Renal pelvis (tissue), 4 donors: Measurements from ENCODE around the gene TP53I13. TPM values are rescaled to one million over a fixed set of nuclear protein-coding genes. Genes with fewer than 3 reads are reported as not detected.

Experiments used
- DNase-seq: peaks from one replicate; pipeline ENCODE4 v3.0.0-alpha.2; 2013
- polyA plus RNA-seq, 3 donors: library from polyadenylated mRNA; unstranded; fragments of 120-200 nt; gene quantifications; one replicate each; pipeline ENCODE4 v1.2.1, GENCODE V29; 2013; ENCODE audit not compliant: insufficient read length in 3 of 3

TP53I13 gene
- polyA plus RNA-seq, 3 donors: 35.0 to 47.4 (median 41.8) TPM

GRCh38 chr17:29563816-29564215 is 4.7 kb upstream of the TP53I13 start:
- no peak for DNase-seq

- DNase-seq: no peak
Measured at GRCh38 chr17:29565643-29566472, 2.6 kb upstream of the TP53I13 start.

DNA sequence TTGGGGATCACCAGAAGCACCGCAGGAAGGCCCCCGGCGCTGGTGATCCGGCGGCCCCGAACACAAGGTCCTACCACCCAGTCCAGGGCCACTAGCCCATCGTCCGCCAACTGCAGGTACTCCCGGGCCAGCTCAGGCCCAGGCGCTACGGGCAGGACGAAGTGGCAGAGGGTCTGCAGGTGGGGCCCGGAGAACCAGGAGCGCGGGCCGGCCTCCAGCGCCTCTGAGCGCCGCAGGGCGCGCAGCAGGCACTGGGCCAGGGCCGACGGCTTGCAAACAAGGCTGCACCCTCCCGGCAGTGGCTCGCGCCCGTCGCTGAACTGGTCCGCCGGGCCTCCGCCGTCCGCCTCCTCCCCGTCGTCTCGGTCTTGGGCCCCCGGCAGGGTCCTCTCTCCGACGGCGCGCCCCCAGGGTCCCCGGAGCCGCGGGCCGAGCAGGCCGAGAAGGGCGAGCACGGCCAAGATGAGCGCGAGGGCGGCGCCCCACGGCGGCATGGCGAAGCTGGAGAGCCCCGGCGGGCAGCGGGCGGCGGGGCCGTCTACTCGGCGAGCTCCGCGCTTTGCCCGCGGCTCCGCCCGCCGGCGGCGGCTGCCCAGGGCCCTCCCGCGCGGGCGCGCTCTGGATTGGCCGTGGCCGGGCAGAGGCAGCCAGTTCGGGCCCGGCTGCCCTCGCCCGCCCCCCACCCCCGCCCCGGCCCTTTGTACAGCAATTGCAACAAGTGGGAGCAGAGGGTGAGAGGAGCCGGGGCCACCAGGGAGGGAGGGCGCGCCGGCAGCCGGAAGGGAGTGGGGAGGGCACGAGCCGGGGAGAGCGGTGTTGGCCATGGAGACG is 1.8 kb upstream of the TP53I13 start, which contains the start of gene ABHD15:
Gene ABHD15 (minus strand): TSS at position 565 of the 831 bp plus-strand sequence. CDS start 71 bp downstream, at position 494.
- DNase-seq: peak; percentile 52

DNA sequence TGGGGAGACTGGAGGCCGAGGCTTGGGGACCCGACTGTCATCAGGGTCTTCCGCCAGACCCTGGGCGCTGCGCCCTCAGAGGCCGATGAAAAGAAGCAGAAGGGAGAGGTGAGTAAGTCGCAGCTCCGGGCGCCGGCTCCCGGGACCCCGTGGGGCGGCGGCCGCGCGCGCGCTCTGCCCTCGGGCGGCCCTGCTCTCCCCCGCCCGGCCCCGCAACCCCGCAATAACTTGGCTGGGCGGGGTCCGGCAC is 1.3 kb upstream of the TP53I13 start:
- no peak for DNase-seq

GRCh38 chr17:29567554-29568330 is 759 bp upstream of the TP53I13 start:
- DNase-seq: no peak

GRCh38 chr17:29569245-29569950 is 897 bp downstream of the TP53I13 start:
- DNase-seq: no peak

- no peak for DNase-seq
Measured at GRCh38 chr17:29570521-29570920, 2.0 kb downstream of the TP53I13 start.

DNA sequence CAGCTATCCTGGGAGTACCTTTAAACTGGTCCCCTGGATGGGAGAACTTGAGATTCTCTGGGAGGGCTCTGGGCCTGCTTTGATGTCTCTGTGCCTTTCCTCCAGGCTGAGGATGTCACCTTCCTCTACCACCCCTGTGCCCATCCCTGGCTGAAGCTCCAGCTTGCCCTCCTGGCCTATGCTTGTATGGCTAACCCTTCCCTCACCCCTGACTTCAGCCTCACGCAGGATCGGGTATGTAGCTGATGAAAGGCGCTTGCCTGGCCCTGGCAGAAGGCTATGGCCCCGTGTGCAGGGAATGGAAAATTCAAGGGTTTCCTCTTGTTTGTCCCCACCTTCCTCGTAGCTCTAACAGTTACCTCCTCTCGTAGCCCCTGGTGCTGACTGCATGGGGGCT is 3.0 kb downstream of the TP53I13 start:
- no peak for DNase-seq

DNA sequence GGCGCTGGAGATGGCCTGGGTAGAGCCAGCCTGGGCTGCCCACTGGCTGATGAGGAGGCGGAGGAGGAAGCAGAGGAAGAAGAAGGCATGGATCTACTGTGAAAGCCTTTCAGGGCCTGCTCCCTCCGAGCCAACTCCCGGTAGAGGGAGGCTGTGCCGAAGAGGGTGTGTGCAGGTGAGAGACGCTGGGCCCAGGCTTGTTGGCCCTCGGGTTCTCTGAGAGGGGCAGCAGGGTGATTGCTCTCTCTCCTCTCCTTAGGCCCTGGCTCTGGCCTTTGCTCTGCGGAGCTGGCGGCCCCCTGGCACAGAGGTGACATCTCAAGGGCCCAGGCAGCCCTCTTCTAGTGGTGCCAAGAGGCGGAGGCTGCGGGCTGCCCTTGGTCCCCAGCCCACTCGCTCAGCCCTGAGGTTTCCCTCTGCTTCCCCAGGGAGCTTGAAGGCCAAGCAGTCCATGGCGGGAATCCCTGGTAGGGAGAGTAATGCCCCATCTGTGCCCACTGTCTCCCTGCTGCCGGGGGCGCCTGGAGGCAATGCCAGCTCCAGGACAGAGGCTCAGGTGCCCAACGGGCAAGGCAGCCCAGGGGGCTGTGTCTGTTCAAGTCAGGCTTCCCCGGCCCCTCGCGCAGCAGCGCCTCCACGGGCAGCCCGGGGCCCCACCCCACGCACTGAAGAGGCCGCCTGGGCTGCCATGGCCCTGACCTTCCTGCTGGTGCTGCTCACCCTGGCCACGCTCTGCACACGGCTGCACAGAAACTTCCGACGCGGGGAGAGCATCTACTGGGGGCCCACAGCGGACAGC is 3.6 kb downstream of the TP53I13 start:
- DNase-seq: no peak

DNA sequence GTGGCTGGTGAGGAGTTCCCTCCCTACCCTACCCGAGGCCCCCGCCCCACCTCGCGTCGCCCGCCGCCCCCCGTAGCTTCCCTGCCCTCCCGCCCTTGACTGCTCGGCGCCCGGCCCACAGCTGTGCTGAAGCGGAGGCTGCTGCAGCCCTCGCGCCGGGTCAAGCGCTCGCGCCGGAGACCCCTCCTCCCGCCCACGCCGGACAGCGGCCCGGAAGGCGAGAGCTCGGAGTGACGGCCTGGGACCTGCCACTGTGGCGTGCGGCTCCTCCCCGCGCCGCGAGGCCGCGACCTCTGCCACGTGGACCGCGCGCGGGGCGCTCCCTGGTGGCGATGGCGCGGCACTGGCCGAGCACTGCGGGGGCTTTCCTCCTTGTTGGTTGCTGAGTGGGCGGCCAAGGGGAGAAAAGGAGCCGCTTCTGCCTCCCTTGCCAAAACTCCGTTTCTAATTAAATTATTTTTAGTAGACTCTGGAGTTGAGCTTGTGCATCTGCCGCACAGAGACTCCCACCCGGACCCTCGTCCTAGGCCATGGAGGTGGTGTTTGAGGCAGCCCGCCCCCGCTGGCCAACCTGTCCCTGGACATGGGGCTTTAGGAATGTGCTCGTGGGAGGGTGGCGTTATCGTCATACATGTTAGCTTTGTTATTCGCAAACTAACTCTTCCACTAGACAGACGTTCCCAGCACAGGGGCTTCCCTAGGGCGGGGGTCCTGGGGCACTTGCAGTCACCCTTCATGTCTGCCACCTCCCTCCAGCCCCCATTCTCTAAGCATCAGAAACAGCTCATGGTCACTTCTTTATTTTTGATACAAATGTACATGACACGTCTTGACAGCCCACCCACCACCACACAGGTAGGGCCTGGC is 4.4 kb downstream of the TP53I13 start:
- DNase-seq: peak; percentile 60

DNA sequence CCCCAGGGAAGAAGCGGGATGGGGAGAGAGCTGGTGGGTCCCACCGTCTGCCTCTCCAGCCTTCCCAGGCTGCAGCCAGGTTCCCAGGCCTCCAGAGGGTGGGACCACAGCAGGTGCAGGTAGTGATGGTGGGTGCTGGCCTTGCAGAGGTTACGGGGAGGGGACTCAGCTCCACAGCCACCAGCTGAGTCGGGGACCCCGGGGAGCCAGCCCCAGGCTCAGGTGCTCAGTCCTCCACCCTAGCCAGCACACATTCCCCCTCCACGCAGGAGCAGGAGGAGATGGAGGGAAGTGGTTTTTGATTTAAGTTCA is 5.0 kb downstream of the TP53I13 start:
- no peak for DNase-seq

DNA sequence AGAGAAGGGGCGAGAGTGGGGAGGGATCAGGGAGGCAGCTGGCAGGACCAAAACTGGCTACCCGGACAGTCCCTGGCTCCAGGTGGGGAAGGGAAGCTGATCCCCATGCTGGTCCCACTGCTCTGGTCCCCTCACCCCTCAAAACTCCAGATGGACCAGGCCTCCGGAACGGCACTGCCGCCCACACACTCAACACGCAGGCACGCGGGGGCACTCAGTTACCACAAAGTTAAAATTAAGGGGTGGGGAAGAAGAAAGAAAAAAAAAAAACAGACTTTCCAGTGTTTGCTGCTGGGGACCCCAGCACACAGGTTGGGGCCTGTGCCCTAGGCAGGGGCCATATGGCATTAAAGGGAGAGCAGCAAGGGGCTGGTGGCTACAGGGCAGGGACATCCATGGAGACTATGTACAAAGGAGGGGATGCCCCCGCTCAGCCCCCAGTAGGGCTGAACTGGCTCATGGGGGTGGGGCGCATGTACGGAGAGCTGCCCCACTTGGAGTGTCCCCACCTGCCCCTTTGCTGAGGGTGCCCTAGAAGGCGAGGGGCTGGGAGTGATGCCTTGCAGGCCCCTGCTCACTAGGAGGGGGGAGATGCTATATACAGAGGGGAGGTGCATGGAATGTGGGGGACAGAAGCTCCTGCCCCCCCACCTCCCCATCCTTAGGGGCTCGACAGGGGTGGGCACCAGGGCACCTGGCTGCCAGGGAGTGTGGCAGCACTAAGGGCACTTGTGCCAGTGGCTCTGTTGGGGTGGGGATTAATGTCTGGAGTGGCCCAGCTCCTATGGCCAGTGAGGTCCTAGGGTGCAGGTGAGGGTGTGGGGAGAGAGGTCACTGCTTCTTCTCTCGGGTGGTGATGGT is 5.6 kb downstream of the TP53I13 start:
- DNase-seq: no peak

DNA sequence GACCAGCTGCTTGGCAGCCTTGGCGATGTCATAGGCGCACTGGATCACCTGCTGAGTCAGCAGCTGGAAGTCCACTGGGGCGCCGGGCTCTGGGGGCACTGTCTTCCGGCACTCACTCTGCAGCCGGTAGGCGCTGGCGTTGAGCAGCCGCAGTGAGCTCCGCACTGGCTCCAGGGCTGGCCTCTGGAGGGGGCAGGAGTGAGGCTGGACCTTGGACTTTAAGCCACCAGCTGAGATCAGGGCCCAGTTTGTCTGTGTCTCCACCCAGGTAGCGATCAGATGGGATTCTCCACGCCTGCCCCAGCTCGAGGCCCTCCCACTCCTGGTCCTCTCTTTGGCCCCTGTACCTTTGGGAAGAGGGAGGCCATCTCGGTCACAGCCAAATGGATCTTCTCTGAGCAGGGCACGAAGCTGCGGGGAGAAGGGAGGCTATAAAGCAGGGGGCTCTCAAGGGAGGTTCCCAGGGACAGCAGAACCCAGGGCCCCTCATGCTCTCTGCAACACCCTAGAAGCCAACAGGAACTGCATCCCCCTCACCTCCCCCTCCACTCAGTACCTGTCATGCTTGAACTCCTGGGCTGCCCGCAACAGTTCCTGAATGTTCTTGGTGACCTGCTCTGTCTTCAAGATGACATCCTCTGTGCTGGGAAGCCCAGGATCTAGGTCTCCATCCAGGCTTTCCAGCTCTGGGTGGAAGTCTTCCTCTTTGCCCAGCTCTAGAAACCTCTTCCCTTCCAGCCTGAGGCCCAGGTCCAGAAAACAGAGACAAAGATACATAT is 6.4 kb downstream of the TP53I13 start:
- no peak for DNase-seq

GRCh38 chr17:29575511-29576213 is 7.2 kb downstream of the TP53I13 start:
- DNase-seq: no peak

- no peak for DNase-seq
Measured at GRCh38 chr17:29576214-29577000, 7.9 kb downstream of the TP53I13 start.

DNA sequence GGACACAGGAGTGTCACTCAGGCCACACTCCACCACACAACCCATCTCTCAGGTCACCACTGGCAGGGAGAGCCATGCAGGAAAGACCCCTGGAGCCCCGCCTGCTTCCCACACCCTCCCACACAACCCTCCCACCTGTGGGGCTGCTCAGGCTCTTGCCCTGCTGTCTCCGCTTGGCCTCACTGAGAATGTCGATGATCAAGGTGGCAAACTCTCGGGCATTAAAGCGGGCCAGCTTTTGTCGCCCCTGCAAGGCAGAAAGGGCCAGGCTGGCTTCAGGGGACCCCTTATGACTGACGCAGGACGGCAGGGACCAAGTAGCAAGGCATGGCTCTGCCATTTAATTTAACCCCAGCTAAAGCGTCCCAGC is 8.5 kb downstream of the TP53I13 start:
- no peak for DNase-seq
